Neural cell (in vitro differentiated cells): Measurements from ENCODE around the gene PBX1. TPM values are rescaled to one million over a fixed set of nuclear protein-coding genes. Genes with fewer than 3 reads are reported as not detected.

Source experiments
- H2AFZ ChIP-seq: fragments of 200-600, 300-800 bp; sonication (generic), shearing (Covaris generic); 2 replicates; pipeline ENCODE4 v1.6.0; 2014; ENCODE audit warnings: low read depth, mild to moderate bottlenecking, antibody characterized with exemption, low read length, moderate library complexity
- H3F3A ChIP-seq: fragments of 200-600 bp; shearing (Covaris generic); 2 replicates; pipeline ENCODE4 v1.6.1; 2016; ENCODE audit warnings: mild to moderate bottlenecking, moderate library complexity, mixed read lengths, antibody characterized with exemption, low read length; ENCODE audit not compliant: insufficient read depth, poor library complexity, severe bottlenecking
- H3K27ac ChIP-seq: fragments of 200-600, 300-800 bp; sonication (generic), shearing (Covaris generic); 2 replicates; pipeline ENCODE4 v1.5.1; 2014; ENCODE audit warnings: mild to moderate bottlenecking, low read length, moderate library complexity
- H3K27me3 ChIP-seq: fragments of 300-800, 200-600 bp; sonication (generic), shearing (Covaris generic); 2 replicates; pipeline ENCODE4 v1.6.0; 2014; ENCODE audit warnings: mild to moderate bottlenecking, low read depth, low read length, moderate library complexity; ENCODE audit not compliant: insufficient read depth
- H3K36me3 ChIP-seq: fragments of 300-800, 200-600 bp; sonication (generic), shearing (Covaris generic); 2 replicates; pipeline ENCODE4 v1.5.1; 2014; ENCODE audit warnings: mild to moderate bottlenecking, antibody characterized with exemption, low read length, moderate library complexity; ENCODE audit not compliant: insufficient read depth
- H3K4me2 ChIP-seq: fragments of 300-800, 200-600 bp; sonication (generic), shearing (Covaris generic); 2 replicates; pipeline ENCODE4 v1.6.0; 2014; ENCODE audit warnings: mild to moderate bottlenecking, low read length
- H3K4me3 ChIP-seq: fragments of 300-800, 200-600 bp; sonication (generic), shearing (Covaris generic); 2 replicates; pipeline ENCODE4 v1.5.1; 2014; ENCODE audit warnings: mild to moderate bottlenecking, low read length, moderate library complexity
- H3K79me2 ChIP-seq: fragments of 200-600 bp; shearing (Covaris generic); replicated peaks from 2 replicates; pipeline ENCODE4 v1.6.0; 2014; ENCODE audit warnings: mild to moderate bottlenecking, low read length, moderate library complexity; ENCODE audit not compliant: insufficient read depth
- H3K9ac ChIP-seq: fragments of 300-800, 200-600 bp; sonication (generic), shearing (Covaris generic); 2 replicates; pipeline ENCODE4 v1.6.1; 2016; ENCODE audit warnings: mild to moderate bottlenecking, low read length, mixed read lengths
- H3K9me2 ChIP-seq: fragments of 200-600 bp; shearing (Covaris generic); 2 replicates; pipeline ENCODE4 v1.6.1; 2016; ENCODE audit warnings: mild to moderate bottlenecking, low read length, mixed read lengths; ENCODE audit not compliant: insufficient read depth
- H3K9me3 ChIP-seq: fragments of 200-600, 300-800 bp; sonication (generic), shearing (Covaris generic); 2 replicates; pipeline ENCODE4 v1.6.1; 2016; ENCODE audit warnings: mild to moderate bottlenecking, mixed run types, low read length, moderate library complexity, mixed read lengths
- H4K20me1 ChIP-seq: fragments of 200-600 bp; shearing (Covaris generic); 2 replicates; pipeline ENCODE4 v1.6.1; 2016; ENCODE audit warnings: mild to moderate bottlenecking, mixed run types; ENCODE audit not compliant: insufficient read depth
- EP300 ChIP-seq: fragments of 450-650 bp; conservative IDR thresholded peaks from 2 replicates; pipeline ENCODE4 v1.6.1; 2014; ENCODE audit warnings: antibody characterized with exemption, mild to moderate bottlenecking, moderate library complexity; ENCODE audit not compliant: poor library complexity, severe bottlenecking
- EZH2 ChIP-seq: fragments of 200-600, 300-800 bp; shearing (Covaris generic), sonication (generic); IDR thresholded peaks from 2 replicates; pipeline ENCODE4 v1.6.1; 2014; ENCODE audit warnings: antibody characterized with exemption, low read length, borderline replicate concordance, mild to moderate bottlenecking; ENCODE audit not compliant: insufficient read depth, poor library complexity, severe bottlenecking
- MXI1 ChIP-seq: fragments of 450-650 bp; conservative IDR thresholded peaks from 2 replicates; pipeline ENCODE4 v1.6.1; 2014; ENCODE audit warnings: antibody characterized with exemption, mild to moderate bottlenecking; ENCODE audit not compliant: poor library complexity, severe bottlenecking
- POLR2AphosphoS5 ChIP-seq: IDR thresholded peaks from 2 replicates; pipeline ENCODE4 v1.6.1; 2012
- RAD21 ChIP-seq: fragments of 450-650 bp; conservative IDR thresholded peaks from 2 replicates; pipeline ENCODE4 v1.6.1; 2014; ENCODE audit warnings: antibody characterized with exemption, mild to moderate bottlenecking, moderate library complexity
- REST ChIP-seq: IDR thresholded peaks from 2 replicates; pipeline ENCODE4 v1.6.1; 2012; ENCODE audit warnings: borderline replicate concordance
- SMC3 ChIP-seq: fragments of 450-650 bp; conservative IDR thresholded peaks from 2 replicates; pipeline ENCODE4 v1.6.1; 2014; ENCODE audit warnings: antibody characterized with exemption, mild to moderate bottlenecking, moderate library complexity; ENCODE audit not compliant: poor library complexity
- TAF1 ChIP-seq: IDR thresholded peaks from 2 replicates; pipeline ENCODE4 v1.6.1; 2012; ENCODE audit warnings: low read depth
- polyA plus RNA-seq: library from polyadenylated mRNA; depleted of rRNA; stranded (reverse); fragments of >200 nt; gene quantifications from 2 replicates; pipeline ENCODE4 v1.2.3, GENCODE V29; 2014
- TF ChIP-seq, protein P1 (sequence below): fragments of 450-650 bp; IDR thresholded peaks from 2 replicates; pipeline ENCODE4 v1.5.1; 2014; ENCODE audit warnings: antibody characterized with exemption, mild to moderate bottlenecking, moderate library complexity; ENCODE audit not compliant: poor library complexity, severe bottlenecking

The PBX1 gene
- polyA plus RNA-seq, 1 donor from 2014 or later = 42.4 TPM

- no peaks in the 10 kb centered on the region for H3K9me2 ChIP-seq
- H3K79me2 ChIP-seq = peaks cover 75% of the 10 kb centered on the region
- no peak overlapping the region for H2AFZ ChIP-seq
- no peak for TF ChIP-seq MXI1
- TF ChIP-seq SMC3 = no peak
- TF ChIP-seq EZH2 = no peak
- TF ChIP-seq, protein P1, sequence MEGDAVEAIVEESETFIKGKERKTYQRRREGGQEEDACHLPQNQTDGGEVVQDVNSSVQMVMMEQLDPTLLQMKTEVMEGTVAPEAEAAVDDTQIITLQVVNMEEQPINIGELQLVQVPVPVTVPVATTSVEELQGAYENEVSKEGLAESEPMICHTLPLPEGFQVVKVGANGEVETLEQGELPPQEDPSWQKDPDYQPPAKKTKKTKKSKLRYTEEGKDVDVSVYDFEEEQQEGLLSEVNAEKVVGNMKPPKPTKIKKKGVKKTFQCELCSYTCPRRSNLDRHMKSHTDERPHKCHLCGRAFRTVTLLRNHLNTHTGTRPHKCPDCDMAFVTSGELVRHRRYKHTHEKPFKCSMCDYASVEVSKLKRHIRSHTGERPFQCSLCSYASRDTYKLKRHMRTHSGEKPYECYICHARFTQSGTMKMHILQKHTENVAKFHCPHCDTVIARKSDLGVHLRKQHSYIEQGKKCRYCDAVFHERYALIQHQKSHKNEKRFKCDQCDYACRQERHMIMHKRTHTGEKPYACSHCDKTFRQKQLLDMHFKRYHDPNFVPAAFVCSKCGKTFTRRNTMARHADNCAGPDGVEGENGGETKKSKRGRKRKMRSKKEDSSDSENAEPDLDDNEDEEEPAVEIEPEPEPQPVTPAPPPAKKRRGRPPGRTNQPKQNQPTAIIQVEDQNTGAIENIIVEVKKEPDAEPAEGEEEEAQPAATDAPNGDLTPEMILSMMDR = no peak
- no peak overlapping the region for H3K27ac ChIP-seq
- H3K36me3 ChIP-seq = no peaks in the 10 kb centered on the region
- no peak overlapping the region for H3K4me2 ChIP-seq
- no peaks in the 10 kb centered on the region for H3K9me3 ChIP-seq
- H3K9ac ChIP-seq = no peak overlapping the region
- no peaks in the 10 kb centered on the region for H3F3A ChIP-seq
- no peaks in the 10 kb centered on the region for H3K27me3 ChIP-seq
- no peak overlapping the region for H3K4me3 ChIP-seq
- H4K20me1 ChIP-seq = no peaks in the 10 kb centered on the region
These were observed 201.6 kb downstream of the PBX1 start for GRCh38 chr1:164760569-164760968.

DNA sequence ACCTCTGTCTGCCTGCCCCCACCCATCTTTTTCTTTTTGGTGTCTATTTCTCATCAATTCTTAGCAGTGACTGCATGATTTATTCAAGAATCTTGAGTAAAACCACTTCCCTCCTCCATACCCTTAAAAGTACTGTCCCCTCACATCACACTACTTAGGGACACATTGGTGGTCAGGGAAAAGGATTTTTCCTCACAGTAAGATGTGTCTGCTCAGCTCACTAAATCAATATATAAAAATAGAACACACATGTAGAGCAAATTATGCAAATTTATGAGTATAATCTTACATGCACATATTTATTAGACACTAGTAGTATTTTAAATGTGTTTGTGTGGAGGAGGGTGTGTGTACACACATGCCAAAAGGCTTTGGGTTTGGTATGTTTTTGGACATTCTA lies 202.0 kb downstream of the PBX1 start:
- H3K36me3 ChIP-seq = no peaks in the 10 kb centered on the region
- no peaks in the 10 kb centered on the region for H3F3A ChIP-seq
- no peaks in the 10 kb centered on the region for H4K20me1 ChIP-seq
- H3K27ac ChIP-seq = no peak overlapping the region
- H3K9me3 ChIP-seq = no peaks in the 10 kb centered on the region
- H3K27me3 ChIP-seq = no peaks in the 10 kb centered on the region
- H3K4me3 ChIP-seq = no peak overlapping the region
- TF ChIP-seq EP300 (no peak), RAD21 (no peak), EZH2 (no peak), POLR2AphosphoS5 (no peak), TAF1 (no peak), MXI1 (no peak), SMC3 (no peak), REST (no peak)
- TF ChIP-seq, protein P1 = no peak
- no peak overlapping the region for H3K4me2 ChIP-seq
- no peaks in the 10 kb centered on the region for H3K9me2 ChIP-seq
- H2AFZ ChIP-seq = no peak overlapping the region
- peaks cover 70% of the 10 kb centered on the region for H3K79me2 ChIP-seq
- H3K9ac ChIP-seq = no peak overlapping the region
